Liver (tissue), 9 donors: ENCODE data around the gene PRR5L. TPM values are rescaled to one million over a fixed set of nuclear protein-coding genes. Genes with fewer than 3 reads are reported as not detected.

Experiments used
- DNase-seq: peaks from one replicate; pipeline ENCODE4 v3.0.0-alpha.2; 2017; ENCODE audit warnings: low spot score
- H3K27ac ChIP-seq, 2 donors: one replicate each; pipeline ENCODE4 v1.7.0; 2013; ENCODE audit warnings: inconsistent platforms in 2 of 2, low read length in 2 of 2, control low read depth in 1 of 2, low read depth in 1 of 2, mild to moderate bottlenecking in 1 of 2
- H3K27me3 ChIP-seq, 4 donors: one replicate each; pipeline versions ENCODE4 v1.6.1 to v1.7.0; 2013; ENCODE audit warnings: low read length in 3 of 4, inconsistent platforms in 1 of 4, mild to moderate bottlenecking in 1 of 4, moderate library complexity in 1 of 4; ENCODE audit not compliant: control insufficient read depth in 4 of 4, insufficient read depth in 4 of 4
- H3K36me3 ChIP-seq, 4 donors: one replicate each; pipeline versions ENCODE4 v1.6.1 to v1.7.0; 2013; ENCODE audit warnings: low read length in 3 of 4, mild to moderate bottlenecking in 3 of 4, low read depth in 1 of 4, moderate library complexity in 1 of 4; ENCODE audit not compliant: control insufficient read depth in 4 of 4, insufficient read depth in 3 of 4
- H3K4me1 ChIP-seq, 4 donors: one replicate each; pipeline versions ENCODE4 v1.6.1 to v1.7.0; 2013; ENCODE audit warnings: low read length in 3 of 4, mild to moderate bottlenecking in 3 of 4, moderate library complexity in 1 of 4; ENCODE audit not compliant: control insufficient read depth in 4 of 4, insufficient read depth in 4 of 4
- H3K4me3 ChIP-seq, 3 donors: one replicate each; pipeline versions ENCODE4 v1.6.1 to v1.7.0; 2013; ENCODE audit warnings: low read length in 3 of 3, control low read depth in 1 of 3, low read depth in 1 of 3, mild to moderate bottlenecking in 1 of 3
- H3K9ac ChIP-seq, 2 donors: one replicate each; pipeline ENCODE4 v1.7.0; 2013; ENCODE audit warnings: low read length in 2 of 2, mild to moderate bottlenecking in 2 of 2, moderate library complexity in 2 of 2, control low read depth in 1 of 2, low read depth in 1 of 2
- H3K9me3 ChIP-seq, 4 donors: one replicate each; pipeline versions ENCODE4 v1.6.1 to v1.7.0; 2013; ENCODE audit warnings: low read length in 3 of 4; ENCODE audit not compliant: control insufficient read depth in 4 of 4
- EGR1 ChIP-seq, 2 donors: IDR thresholded peaks; 2 replicates each; pipeline ENCODE4 v1.6.1; 2016 to 2018; ENCODE audit warnings: antibody characterized with exemption in 2 of 2, low read depth in 2 of 2
- FOXA1 ChIP-seq: IDR thresholded peaks from 2 replicates; pipeline ENCODE4 v1.6.1; 2016; ENCODE audit warnings: antibody characterized with exemption
- FOXA2 ChIP-seq: IDR thresholded peaks from 2 replicates; pipeline ENCODE4 v1.6.1; 2016; ENCODE audit warnings: antibody characterized with exemption
- GABPA ChIP-seq, 2 donors: IDR thresholded peaks in 1 of 2; conservative IDR thresholded peaks in 1 of 2; 2 replicates each; pipeline ENCODE4 v1.6.1; 2016; ENCODE audit warnings: antibody characterized with exemption in 2 of 2, mild to moderate bottlenecking in 1 of 2, moderate library complexity in 1 of 2
- HNF4A ChIP-seq, 2 donors: conservative IDR thresholded peaks; 2 replicates each; pipeline ENCODE4 v1.6.1; 2016; ENCODE audit warnings: antibody characterized with exemption in 2 of 2, mild to moderate bottlenecking in 2 of 2
- RAD21 ChIP-seq, 2 donors: IDR thresholded peaks; 2 replicates each; pipeline ENCODE4 v1.6.1; 2016; ENCODE audit warnings: antibody characterized with exemption in 2 of 2, mild to moderate bottlenecking in 2 of 2
- RXRA ChIP-seq, 2 donors: IDR thresholded peaks; 2 replicates each; pipeline ENCODE4 v1.6.1; 2017 to 2018; ENCODE audit warnings: antibody characterized with exemption in 2 of 2, mild to moderate bottlenecking in 1 of 2
- SP1 ChIP-seq: IDR thresholded peaks from 2 replicates; pipeline ENCODE4 v1.6.1; 2018; ENCODE audit warnings: antibody characterized with exemption, mild to moderate bottlenecking
- TAF1 ChIP-seq: conservative IDR thresholded peaks from 2 replicates; pipeline ENCODE4 v1.6.1; 2016; ENCODE audit warnings: antibody characterized with exemption, mild to moderate bottlenecking
- WGBS: extraction: QIAGEN DNeasy Blood & Tissue Kit; methylation state at CpG from one replicate; pipeline ENCODE4 v1.1.7; 2013; 5-methylcytosine and 5-hydroxymethylcytosine counted together
- polyA plus RNA-seq, 2 donors: library from polyadenylated mRNA; stranded (reverse) in 1 of 2; unstranded in 1 of 2; fragments of 200-250 nt in 1 of 2; fragments of >200 nt in 1 of 2; fragmentation: Nextera tagmentation in 1 of 2; extraction: Ambion mirVana in 1 of 2; gene quantifications; one replicate each; pipeline versions ENCODE4 v1.2.1 to v1.2.3, GENCODE V29; 2013 to 2015
- total RNA-seq, 2 donors: library from RNA; depleted of rRNA; stranded (reverse); fragments of >200 nt; gene quantifications; one replicate each; pipeline ENCODE4 v1.2.3, GENCODE V29; 2014
- TF ChIP-seq, protein P1 (sequence below): fragments of 150-350 bp; IDR thresholded peaks from 2 replicates; pipeline ENCODE4 v1.5.1; 2017; ENCODE audit warnings: improper control_type of control experiment, low read depth, low read length; ENCODE audit not compliant: missing input control
- TF ChIP-seq, protein P2 (sequence below): IDR thresholded peaks from 2 replicates; pipeline ENCODE4 v1.6.1; 2016; ENCODE audit warnings: antibody characterized with exemption
- TF ChIP-seq, protein P3 (sequence below): IDR thresholded peaks from 2 replicates; pipeline ENCODE4 v1.6.1; 2016; ENCODE audit warnings: antibody characterized with exemption, mild to moderate bottlenecking
- TF ChIP-seq, protein P4 (sequence below): IDR thresholded peaks from 2 replicates; pipeline ENCODE4 v1.6.1; 2016; ENCODE audit warnings: antibody characterized with exemption
- donor health status: healthy.
- donor health status: healthy.
- donor health status: healthy.
- donor health status: healthy.
- donor health status: healthy.

Gene PRR5L, protein sequence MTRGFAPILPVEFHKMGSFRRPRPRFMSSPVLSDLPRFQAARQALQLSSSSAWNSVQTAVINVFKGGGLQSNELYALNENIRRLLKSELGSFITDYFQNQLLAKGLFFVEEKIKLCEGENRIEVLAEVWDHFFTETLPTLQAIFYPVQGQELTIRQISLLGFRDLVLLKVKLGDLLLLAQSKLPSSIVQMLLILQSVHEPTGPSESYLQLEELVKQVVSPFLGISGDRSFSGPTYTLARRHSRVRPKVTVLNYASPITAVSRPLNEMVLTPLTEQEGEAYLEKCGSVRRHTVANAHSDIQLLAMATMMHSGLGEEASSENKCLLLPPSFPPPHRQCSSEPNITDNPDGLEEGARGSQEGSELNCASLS
- total RNA-seq (1 to 10 TPM; 6.6 to 8.5 TPM), polyA plus RNA-seq (1 to 10 TPM; 1.2 to 2.4 TPM)

DNA sequence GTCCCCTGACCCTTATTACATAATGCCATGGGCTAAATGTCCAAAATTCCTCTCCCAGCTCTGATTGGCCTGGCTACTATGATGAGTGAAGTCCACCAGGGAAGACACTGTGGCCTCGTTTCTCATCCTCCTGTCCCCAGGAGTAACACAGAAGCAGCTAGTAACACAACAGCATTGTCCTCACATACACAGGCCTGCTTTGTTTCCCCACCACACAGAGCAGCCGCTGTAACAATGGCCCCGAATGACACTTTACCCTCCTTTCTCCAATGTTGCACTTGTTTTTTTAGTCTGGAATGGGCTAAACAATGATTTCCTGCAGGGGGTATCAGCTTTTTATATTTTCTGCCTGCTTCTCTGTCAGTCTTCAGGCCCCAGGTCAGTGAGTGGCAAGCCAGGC, at the start of gene PRR5L:
Gene PRR5L, plus strand, starts transcription at position 363 of the 400 bp plus-strand sequence. CDS start 104,834 bp downstream, outside the sequence.
- no peak for DNase-seq
- no peaks in the 10 kb centered on the region for H3K36me3 ChIP-seq
- WGBS: 79% methylated on average over 3 of the region's 3 CpGs
- no peaks in the 10 kb centered on the region for H3K27me3 ChIP-seq
- H3K4me3 ChIP-seq: no peak within 1 kb of the TSS
- peaks cover 0 to 4% (median 0%) of the 10 kb centered on the region in 4 donors for H3K4me1 ChIP-seq
- no peaks in the 10 kb centered on the region for H3K9me3 ChIP-seq
- no peak within 1 kb of the TSS for H3K27ac ChIP-seq
- no peak for TF ChIP-seq TAF1
- no peak within 1 kb of the TSS for H3K9ac ChIP-seq

DNA sequence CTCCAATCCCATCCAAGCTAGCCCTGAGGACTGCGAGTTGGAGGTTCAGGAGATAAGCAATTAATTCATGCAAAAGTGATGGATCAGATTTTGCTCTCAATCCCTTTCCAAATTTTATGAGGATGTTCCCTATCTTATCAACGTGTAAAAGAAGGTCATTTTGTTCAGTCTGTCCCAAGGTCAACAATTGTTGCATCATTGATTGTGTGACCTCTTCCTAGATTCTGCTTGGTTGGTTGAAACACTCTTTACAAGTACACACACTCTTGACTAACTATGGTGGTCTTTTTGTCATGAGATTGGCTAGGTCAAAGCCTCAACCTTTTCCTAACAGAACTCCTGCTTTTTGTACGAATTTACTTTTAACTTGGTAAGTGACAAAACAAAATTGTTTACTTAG, 48.6 kb upstream of the PRR5L start:
- 28% methylated on average over 3 of the region's 3 CpGs for WGBS
- Histone ChIP-seq H3K27ac (no peak overlapping the region), H3K4me1 (no peaks in the 10 kb centered on the region)

DNA sequence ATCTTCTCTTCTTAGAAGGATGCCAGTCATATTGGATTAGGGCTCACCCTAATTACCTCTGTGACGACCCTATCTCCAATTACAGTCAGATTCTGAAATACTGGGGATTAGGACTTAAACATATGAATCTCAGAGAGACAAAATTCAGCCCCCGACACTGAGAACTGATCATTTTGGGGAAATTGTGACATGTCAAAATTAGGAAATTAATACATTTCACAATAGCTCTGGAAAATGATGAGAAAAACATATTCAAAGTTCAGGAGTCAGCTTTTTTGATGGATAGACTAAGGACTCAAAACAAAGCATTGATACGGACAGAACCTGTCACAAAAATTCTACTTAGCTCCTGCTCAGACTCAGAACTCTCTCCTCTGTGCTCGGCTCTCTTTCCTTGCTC, 47.7 kb upstream of the PRR5L start:
- H3K9me3 ChIP-seq: peaks cover 0 to 4% (median 0%) of the 10 kb centered on the region in 4 donors
- no peaks in the 10 kb centered on the region for H3K27me3 ChIP-seq
- WGBS: 81% methylated on average over 4 of the region's 4 CpGs
- H3K36me3 ChIP-seq: no peaks in the 10 kb centered on the region
- H3K4me3 ChIP-seq: no peak overlapping the region
- H3K27ac ChIP-seq: no peak overlapping the region
- DNase-seq: no peak
- H3K4me1 ChIP-seq: no peaks in the 10 kb centered on the region
- no peak overlapping the region for H3K9ac ChIP-seq
- TF ChIP-seq, protein P1, sequence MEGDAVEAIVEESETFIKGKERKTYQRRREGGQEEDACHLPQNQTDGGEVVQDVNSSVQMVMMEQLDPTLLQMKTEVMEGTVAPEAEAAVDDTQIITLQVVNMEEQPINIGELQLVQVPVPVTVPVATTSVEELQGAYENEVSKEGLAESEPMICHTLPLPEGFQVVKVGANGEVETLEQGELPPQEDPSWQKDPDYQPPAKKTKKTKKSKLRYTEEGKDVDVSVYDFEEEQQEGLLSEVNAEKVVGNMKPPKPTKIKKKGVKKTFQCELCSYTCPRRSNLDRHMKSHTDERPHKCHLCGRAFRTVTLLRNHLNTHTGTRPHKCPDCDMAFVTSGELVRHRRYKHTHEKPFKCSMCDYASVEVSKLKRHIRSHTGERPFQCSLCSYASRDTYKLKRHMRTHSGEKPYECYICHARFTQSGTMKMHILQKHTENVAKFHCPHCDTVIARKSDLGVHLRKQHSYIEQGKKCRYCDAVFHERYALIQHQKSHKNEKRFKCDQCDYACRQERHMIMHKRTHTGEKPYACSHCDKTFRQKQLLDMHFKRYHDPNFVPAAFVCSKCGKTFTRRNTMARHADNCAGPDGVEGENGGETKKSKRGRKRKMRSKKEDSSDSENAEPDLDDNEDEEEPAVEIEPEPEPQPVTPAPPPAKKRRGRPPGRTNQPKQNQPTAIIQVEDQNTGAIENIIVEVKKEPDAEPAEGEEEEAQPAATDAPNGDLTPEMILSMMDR: no peak
- TF ChIP-seq RXRA (IDR thresholded peaks at IDR 0.05): no peak
- TF ChIP-seq FOXA2: no peak
- no peak for TF ChIP-seq RAD21 (IDR thresholded peaks at IDR 0.05)
- no peak for TF ChIP-seq SP1
- TF ChIP-seq, protein P2, sequence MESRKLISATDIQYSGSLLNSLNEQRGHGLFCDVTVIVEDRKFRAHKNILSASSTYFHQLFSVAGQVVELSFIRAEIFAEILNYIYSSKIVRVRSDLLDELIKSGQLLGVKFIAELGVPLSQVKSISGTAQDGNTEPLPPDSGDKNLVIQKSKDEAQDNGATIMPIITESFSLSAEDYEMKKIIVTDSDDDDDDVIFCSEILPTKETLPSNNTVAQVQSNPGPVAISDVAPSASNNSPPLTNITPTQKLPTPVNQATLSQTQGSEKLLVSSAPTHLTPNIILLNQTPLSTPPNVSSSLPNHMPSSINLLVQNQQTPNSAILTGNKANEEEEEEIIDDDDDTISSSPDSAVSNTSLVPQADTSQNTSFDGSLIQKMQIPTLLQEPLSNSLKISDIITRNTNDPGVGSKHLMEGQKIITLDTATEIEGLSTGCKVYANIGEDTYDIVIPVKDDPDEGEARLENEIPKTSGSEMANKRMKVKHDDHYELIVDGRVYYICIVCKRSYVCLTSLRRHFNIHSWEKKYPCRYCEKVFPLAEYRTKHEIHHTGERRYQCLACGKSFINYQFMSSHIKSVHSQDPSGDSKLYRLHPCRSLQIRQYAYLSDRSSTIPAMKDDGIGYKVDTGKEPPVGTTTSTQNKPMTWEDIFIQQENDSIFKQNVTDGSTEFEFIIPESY: no peak
- no peak for TF ChIP-seq EGR1 (IDR thresholded peaks at IDR 0.05; ENCODE audit: low read depth in 2 of 2)
- TF ChIP-seq FOXA1: no peak
- no peak for TF ChIP-seq GABPA (IDR thresholded peaks at IDR 0.05 in 1 of 2, conservative IDR thresholded peaks at IDR 0.05 in 1 of 2)
- TF ChIP-seq, protein P3, sequence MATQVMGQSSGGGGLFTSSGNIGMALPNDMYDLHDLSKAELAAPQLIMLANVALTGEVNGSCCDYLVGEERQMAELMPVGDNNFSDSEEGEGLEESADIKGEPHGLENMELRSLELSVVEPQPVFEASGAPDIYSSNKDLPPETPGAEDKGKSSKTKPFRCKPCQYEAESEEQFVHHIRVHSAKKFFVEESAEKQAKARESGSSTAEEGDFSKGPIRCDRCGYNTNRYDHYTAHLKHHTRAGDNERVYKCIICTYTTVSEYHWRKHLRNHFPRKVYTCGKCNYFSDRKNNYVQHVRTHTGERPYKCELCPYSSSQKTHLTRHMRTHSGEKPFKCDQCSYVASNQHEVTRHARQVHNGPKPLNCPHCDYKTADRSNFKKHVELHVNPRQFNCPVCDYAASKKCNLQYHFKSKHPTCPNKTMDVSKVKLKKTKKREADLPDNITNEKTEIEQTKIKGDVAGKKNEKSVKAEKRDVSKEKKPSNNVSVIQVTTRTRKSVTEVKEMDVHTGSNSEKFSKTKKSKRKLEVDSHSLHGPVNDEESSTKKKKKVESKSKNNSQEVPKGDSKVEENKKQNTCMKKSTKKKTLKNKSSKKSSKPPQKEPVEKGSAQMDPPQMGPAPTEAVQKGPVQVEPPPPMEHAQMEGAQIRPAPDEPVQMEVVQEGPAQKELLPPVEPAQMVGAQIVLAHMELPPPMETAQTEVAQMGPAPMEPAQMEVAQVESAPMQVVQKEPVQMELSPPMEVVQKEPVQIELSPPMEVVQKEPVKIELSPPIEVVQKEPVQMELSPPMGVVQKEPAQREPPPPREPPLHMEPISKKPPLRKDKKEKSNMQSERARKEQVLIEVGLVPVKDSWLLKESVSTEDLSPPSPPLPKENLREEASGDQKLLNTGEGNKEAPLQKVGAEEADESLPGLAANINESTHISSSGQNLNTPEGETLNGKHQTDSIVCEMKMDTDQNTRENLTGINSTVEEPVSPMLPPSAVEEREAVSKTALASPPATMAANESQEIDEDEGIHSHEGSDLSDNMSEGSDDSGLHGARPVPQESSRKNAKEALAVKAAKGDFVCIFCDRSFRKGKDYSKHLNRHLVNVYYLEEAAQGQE: no peak

More for the DNA sequence above, 48.6 kb upstream of the PRR5L start:
- no peak for DNase-seq
- H3K4me3 ChIP-seq: no peak overlapping the region
- H3K9me3 ChIP-seq: peaks cover 0 to 4% (median 0%) of the 10 kb centered on the region in 4 donors
- no peaks in the 10 kb centered on the region for H3K27me3 ChIP-seq
- no peak overlapping the region for H3K9ac ChIP-seq
- H3K36me3 ChIP-seq: no peaks in the 10 kb centered on the region
- TF ChIP-seq HNF4A (conservative IDR thresholded peaks at IDR 0.05) (peak in 1 of 2 donors; percentile 34), RXRA (IDR thresholded peaks at IDR 0.05) (peak in 1 of 2 donors; percentile 30)
- TF ChIP-seq, protein P3: no peak
- TF ChIP-seq, protein P4, sequence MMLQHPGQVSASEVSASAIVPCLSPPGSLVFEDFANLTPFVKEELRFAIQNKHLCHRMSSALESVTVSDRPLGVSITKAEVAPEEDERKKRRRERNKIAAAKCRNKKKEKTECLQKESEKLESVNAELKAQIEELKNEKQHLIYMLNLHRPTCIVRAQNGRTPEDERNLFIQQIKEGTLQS: no peak
